ENCODE results near the gene IBTK. TPM values are rescaled to one million over a fixed set of nuclear protein-coding genes. Genes with fewer than 3 reads are reported as not detected.

Gene IBTK
- total RNA-seq, 1 donor from 2014 or later, result 24.8 TPM

DNA sequence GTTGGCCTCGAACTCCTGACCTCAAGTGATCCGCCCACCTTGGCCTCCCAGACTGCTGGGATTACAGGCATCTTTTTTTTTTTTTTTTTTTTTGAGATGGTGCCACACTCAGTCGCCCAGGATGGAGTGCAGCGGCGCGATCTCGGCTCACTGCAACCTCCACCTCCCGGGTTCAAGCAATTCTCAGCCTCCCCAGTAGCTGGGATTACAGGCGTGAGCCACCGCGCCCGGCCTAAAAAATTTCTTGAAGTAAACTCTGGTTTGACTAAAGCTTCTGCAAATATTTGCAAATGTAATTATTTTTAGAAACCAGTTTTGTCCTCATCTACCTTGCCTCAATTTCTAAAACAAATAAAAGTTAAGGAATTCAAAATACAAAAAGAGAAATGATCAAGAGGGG, 1.2 kb downstream of the IBTK start:
- no peak for DNase-seq (ENCODE audit: low spot score)
- Mint-ChIP-seq H3K27me3 (ENCODE audit: unreplicated experiment) (no peaks in the 10 kb centered on the region), H3K27ac (ENCODE audit: unreplicated experiment) (peak overlapping the region; percentile 95), H3K4me3 (ENCODE audit: unreplicated experiment) (peak overlapping the region; percentile 96), H3K36me3 (ENCODE audit: low read depth, unreplicated experiment) (no peaks in the 10 kb centered on the region), H3K4me1 (ENCODE audit: unreplicated experiment) (peaks cover 24% of the 10 kb centered on the region), H3K9me3 (ENCODE audit: unreplicated experiment) (no peaks in the 10 kb centered on the region)
- TF ChIP-seq, protein P1, sequence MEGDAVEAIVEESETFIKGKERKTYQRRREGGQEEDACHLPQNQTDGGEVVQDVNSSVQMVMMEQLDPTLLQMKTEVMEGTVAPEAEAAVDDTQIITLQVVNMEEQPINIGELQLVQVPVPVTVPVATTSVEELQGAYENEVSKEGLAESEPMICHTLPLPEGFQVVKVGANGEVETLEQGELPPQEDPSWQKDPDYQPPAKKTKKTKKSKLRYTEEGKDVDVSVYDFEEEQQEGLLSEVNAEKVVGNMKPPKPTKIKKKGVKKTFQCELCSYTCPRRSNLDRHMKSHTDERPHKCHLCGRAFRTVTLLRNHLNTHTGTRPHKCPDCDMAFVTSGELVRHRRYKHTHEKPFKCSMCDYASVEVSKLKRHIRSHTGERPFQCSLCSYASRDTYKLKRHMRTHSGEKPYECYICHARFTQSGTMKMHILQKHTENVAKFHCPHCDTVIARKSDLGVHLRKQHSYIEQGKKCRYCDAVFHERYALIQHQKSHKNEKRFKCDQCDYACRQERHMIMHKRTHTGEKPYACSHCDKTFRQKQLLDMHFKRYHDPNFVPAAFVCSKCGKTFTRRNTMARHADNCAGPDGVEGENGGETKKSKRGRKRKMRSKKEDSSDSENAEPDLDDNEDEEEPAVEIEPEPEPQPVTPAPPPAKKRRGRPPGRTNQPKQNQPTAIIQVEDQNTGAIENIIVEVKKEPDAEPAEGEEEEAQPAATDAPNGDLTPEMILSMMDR (IDR thresholded peaks at IDR 0.05; ENCODE audit: unreplicated experiment), result no peak

DNA sequence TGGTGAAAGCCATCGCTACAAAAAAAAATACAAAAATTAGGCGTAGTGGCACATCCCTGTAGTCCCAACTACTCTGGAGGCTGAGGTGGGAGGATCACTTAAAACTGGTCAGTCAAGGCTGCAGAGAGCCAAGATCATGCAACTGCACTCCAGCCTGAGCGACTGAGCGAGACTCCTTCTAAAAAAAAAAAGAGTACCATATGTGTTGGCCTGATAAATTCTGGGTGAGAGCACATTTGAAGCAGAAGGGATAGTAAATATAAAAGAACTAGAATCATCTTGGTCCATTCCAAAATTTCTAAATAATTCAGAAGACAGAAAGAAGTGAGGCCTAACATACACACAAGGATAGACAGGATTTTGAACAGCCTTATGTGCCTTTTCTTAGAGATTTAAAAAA, 2.2 kb downstream of the IBTK start:
- DNase-seq (ENCODE audit: low spot score), result no peak
- Mint-ChIP-seq H3K9me3 (ENCODE audit: unreplicated experiment) (no peaks in the 10 kb centered on the region), H3K27me3 (ENCODE audit: unreplicated experiment) (no peaks in the 10 kb centered on the region), H3K36me3 (ENCODE audit: low read depth, unreplicated experiment) (no peaks in the 10 kb centered on the region), H3K4me3 (ENCODE audit: unreplicated experiment) (peak overlapping the region; percentile 35), H3K4me1 (ENCODE audit: unreplicated experiment) (peaks cover 24% of the 10 kb centered on the region), H3K27ac (ENCODE audit: unreplicated experiment) (peak overlapping the region; percentile 1)
- TF ChIP-seq, protein P1 (IDR thresholded peaks at IDR 0.05; ENCODE audit: unreplicated experiment), result no peak

DNA sequence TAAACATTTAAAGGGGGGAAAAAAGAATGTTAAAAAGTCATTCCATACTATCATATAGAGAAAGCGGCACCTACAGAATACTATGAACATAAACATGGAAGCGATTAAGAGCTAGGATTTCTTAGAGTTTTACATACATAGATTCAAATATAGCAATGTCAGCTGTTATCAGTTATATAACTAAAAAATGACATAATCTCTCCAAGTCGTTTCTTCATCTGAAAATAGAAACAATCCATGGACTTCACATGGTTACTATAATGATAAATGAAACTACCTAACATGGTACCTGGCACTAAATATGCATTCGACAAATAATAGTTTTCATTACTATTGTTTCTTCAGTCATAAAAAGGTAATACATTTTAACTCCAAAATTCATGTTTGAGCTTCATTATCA, 3.7 kb downstream of the IBTK start:
- Mint-ChIP-seq H3K4me1 (ENCODE audit: unreplicated experiment) (peaks cover 29% of the 10 kb centered on the region), H3K9me3 (ENCODE audit: unreplicated experiment) (no peaks in the 10 kb centered on the region), H3K36me3 (ENCODE audit: low read depth, unreplicated experiment) (no peaks in the 10 kb centered on the region), H3K27ac (ENCODE audit: unreplicated experiment) (no peak overlapping the region), H3K27me3 (ENCODE audit: unreplicated experiment) (no peaks in the 10 kb centered on the region), H3K4me3 (ENCODE audit: unreplicated experiment) (no peak overlapping the region)
- no peak for DNase-seq (ENCODE audit: low spot score)
- TF ChIP-seq, protein P1 (IDR thresholded peaks at IDR 0.05; ENCODE audit: unreplicated experiment), result no peak

DNA sequence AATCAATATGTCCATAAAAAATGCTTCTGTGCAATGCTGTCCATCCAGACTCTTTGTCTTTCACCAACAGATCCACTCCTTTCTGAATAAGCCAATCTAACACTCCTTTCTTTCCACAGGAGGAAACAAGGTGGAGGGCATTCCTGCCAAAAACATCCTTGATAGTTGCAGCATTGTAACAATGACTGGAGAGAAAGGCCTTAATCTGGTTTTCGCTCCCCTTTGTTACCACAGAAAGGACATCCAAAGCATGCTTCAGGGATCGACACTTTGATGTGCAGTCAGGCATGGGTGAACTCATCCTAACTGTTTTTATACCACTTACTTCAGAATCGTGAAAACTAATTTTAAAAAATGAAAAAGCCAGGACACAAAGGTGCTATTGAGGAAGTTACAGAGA, 7.4 kb downstream of the IBTK start:
- H3K27me3 Mint-ChIP-seq (ENCODE audit: unreplicated experiment), result no peaks in the 10 kb centered on the region
- H3K36me3 Mint-ChIP-seq (ENCODE audit: low read depth, unreplicated experiment), result no peaks in the 10 kb centered on the region
- TF ChIP-seq, protein P1 (IDR thresholded peaks at IDR 0.05; ENCODE audit: unreplicated experiment), result no peak
- peaks cover 14% of the 10 kb centered on the region for H3K4me1 Mint-ChIP-seq (ENCODE audit: unreplicated experiment)
- H3K9me3 Mint-ChIP-seq (ENCODE audit: unreplicated experiment), result no peaks in the 10 kb centered on the region
- H3K27ac Mint-ChIP-seq (ENCODE audit: unreplicated experiment), result no peak overlapping the region
- DNase-seq (ENCODE audit: low spot score), result no peak
- no peak overlapping the region for H3K4me3 Mint-ChIP-seq (ENCODE audit: unreplicated experiment)

DNA sequence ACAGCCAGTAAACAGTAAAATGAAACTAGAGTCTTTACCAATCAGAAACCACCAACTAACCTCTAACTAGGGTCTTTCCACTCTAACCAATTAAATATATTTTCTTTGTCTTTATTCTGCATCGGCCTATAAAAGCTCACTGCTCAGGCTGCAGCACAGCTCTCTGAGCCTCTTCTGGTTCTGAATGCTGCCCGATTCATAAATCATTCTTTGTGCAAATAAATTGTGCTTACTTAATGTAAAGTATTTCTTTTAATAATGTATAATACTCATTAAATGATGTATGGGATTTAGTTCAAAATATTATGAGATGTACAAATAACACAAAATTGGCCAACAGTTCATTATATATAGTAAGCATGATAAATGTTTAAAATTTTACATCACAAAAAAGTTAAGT, 7.9 kb downstream of the IBTK start:
- Mint-ChIP-seq H3K4me1 (ENCODE audit: unreplicated experiment) (peaks cover 10% of the 10 kb centered on the region), H3K27me3 (ENCODE audit: unreplicated experiment) (no peaks in the 10 kb centered on the region), H3K27ac (ENCODE audit: unreplicated experiment) (no peak overlapping the region), H3K4me3 (ENCODE audit: unreplicated experiment) (no peak overlapping the region), H3K36me3 (ENCODE audit: low read depth, unreplicated experiment) (no peaks in the 10 kb centered on the region), H3K9me3 (ENCODE audit: unreplicated experiment) (no peaks in the 10 kb centered on the region)
- TF ChIP-seq, protein P1 (IDR thresholded peaks at IDR 0.05; ENCODE audit: unreplicated experiment), result no peak
- DNase-seq (ENCODE audit: low spot score), result no peak

All from endothelial cell (in vitro differentiated cells).